GM12801 (cell line): ENCODE data around the gene TMEM229B.

Source experiments
- CTCF ChIP-seq: IDR thresholded peaks from one replicate; pipeline ENCODE4 v1.5.1; 2011; ENCODE audit warnings: control low read depth; ENCODE audit not compliant: insufficient read length; ENCODE audit errors: extremely low read depth

The TMEM229B gene

GRCh38 chr14:67493092-67493717, 4.7 kb upstream of the TMEM229B start:
- no peak for TF ChIP-seq CTCF

GRCh38 chr14:67492538-67492937, 4.0 kb upstream of the TMEM229B start:
- TF ChIP-seq CTCF, result no peak

- TF ChIP-seq CTCF, result no peak
Observed at GRCh38 chr14:67491741-67492507, 3.4 kb upstream of the TMEM229B start.

GRCh38 chr14:67491285-67491684, 2.8 kb upstream of the TMEM229B start:
- TF ChIP-seq CTCF, result no peak

DNA sequence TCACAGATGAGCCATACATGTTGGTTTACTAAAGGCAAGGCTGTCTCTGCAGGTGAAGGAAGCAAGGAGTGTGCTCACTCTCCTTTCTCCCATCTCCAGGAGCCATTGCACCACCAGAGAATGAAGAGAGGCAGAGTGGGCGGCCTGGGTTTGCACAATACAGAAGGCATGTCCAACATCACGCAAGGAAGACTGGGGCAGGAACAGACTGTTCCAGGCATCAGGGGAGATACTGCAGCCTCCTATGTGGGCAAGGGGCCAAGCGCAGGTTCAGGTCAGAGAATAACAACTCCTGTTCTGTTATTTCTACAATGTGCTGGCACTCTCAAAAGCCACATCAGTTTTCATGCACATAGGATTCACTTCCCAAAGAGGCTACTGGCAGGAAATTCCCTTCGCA, 1.7 kb upstream of the TMEM229B start:
- no peak for TF ChIP-seq CTCF

DNA sequence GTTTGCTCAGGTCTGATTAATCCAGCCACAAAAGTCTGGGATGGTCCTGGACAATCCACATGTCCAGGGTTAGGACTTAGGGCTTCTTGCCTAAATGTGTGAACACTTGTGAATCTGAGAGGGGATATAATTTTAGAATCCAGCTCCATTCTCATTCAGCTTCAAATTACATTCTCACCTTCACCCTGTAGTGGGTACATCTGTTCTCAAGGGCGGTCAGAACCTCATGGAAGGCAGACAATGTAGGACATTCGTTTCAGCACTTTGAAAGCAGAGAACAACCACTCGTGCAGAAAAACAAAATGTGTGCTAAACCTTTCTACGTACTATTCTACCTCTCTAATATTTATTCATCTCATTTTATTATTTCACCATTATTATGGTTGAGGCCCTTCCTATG, 1.2 kb downstream of the TMEM229B start:
- TF ChIP-seq CTCF, result no peak

GRCh38 chr14:67486890-67487289, 1.6 kb downstream of the TMEM229B start:
- TF ChIP-seq CTCF, result no peak
